ENCODE data around the gene KLHL11.

Gene KLHL11

GRCh38 chr17:41823141-41823524 is 42.1 kb downstream of the KLHL11 start:
- Mint-ChIP-seq H3K27me3 (peaks cover 15% of the 10 kb centered on the region), H3K27ac (ENCODE audit: low read depth) (no peak overlapping the region), H3K4me1 (no peaks in the 10 kb centered on the region), H3K4me3 (no peak overlapping the region), H3K36me3 (ENCODE audit: insufficient read depth) (peaks cover 11% of the 10 kb centered on the region), H3K9me3 (no peaks in the 10 kb centered on the region)
- no peak for DNase-seq (ENCODE audit: low spot score in 2 of 2)
- no peak for ATAC-seq (replicated peaks; ENCODE audit: extremely low read depth, poor library complexity, severe bottlenecking)

GRCh38 chr17:41822216-41823140 is 42.7 kb downstream of the KLHL11 start:
- peaks cover 10% of the 10 kb centered on the region for H3K36me3 Mint-ChIP-seq (ENCODE audit: insufficient read depth)
- H3K4me3 Mint-ChIP-seq: no peak overlapping the region
- H3K9me3 Mint-ChIP-seq: no peaks in the 10 kb centered on the region
- no peak for ATAC-seq (replicated peaks; ENCODE audit: extremely low read depth, poor library complexity, severe bottlenecking)
- H3K27ac Mint-ChIP-seq (ENCODE audit: low read depth): no peak overlapping the region
- DNase-seq (ENCODE audit: low spot score in 2 of 2): no peak
- no peaks in the 10 kb centered on the region for H3K4me1 Mint-ChIP-seq
- peaks cover 19% of the 10 kb centered on the region for H3K27me3 Mint-ChIP-seq

- no peak for DNase-seq (ENCODE audit: low spot score in 2 of 2)
- peaks cover 19% of the 10 kb centered on the region for H3K27me3 Mint-ChIP-seq
Observed at GRCh38 chr17:41821776-41822175, 43.4 kb downstream of the KLHL11 start.

GRCh38 chr17:41818024-41818423 is 47.2 kb downstream of the KLHL11 start:
- H3K36me3 Mint-ChIP-seq (ENCODE audit: insufficient read depth): no peaks in the 10 kb centered on the region
- ATAC-seq (replicated peaks; ENCODE audit: extremely low read depth, poor library complexity, severe bottlenecking) (no peak), DNase-seq (ENCODE audit: low spot score in 2 of 2) (no peak)
- H3K4me1 Mint-ChIP-seq: peaks cover 5% of the 10 kb centered on the region
- H3K9me3 Mint-ChIP-seq: no peaks in the 10 kb centered on the region
- peaks cover 19% of the 10 kb centered on the region for H3K27me3 Mint-ChIP-seq
- H3K27ac Mint-ChIP-seq (ENCODE audit: low read depth): no peak overlapping the region
- no peak overlapping the region for H3K4me3 Mint-ChIP-seq

More at GRCh38 chr17:41821776-41822175, 43.4 kb downstream of the KLHL11 start:
- H3K4me1 Mint-ChIP-seq: no peaks in the 10 kb centered on the region
- peaks cover 8% of the 10 kb centered on the region for H3K36me3 Mint-ChIP-seq (ENCODE audit: insufficient read depth)
- H3K9me3 Mint-ChIP-seq: no peaks in the 10 kb centered on the region
- no peak overlapping the region for H3K27ac Mint-ChIP-seq (ENCODE audit: low read depth)
- no peak for ATAC-seq (replicated peaks; ENCODE audit: extremely low read depth, poor library complexity, severe bottlenecking)
- no peak overlapping the region for H3K4me3 Mint-ChIP-seq

GRCh38 chr17:41816637-41817320 is 48.4 kb downstream of the KLHL11 start:
- DNase-seq (ENCODE audit: low spot score in 2 of 2) (no peak), ATAC-seq (replicated peaks; ENCODE audit: extremely low read depth, poor library complexity, severe bottlenecking) (no peak)
- Mint-ChIP-seq H3K9me3 (no peaks in the 10 kb centered on the region), H3K36me3 (ENCODE audit: insufficient read depth) (peaks cover 4% of the 10 kb centered on the region), H3K27ac (ENCODE audit: low read depth) (no peak overlapping the region), H3K4me3 (no peak overlapping the region), H3K4me1 (peaks cover 12% of the 10 kb centered on the region), H3K27me3 (peaks cover 19% of the 10 kb centered on the region)

- peaks cover 9% of the 10 kb centered on the region for H3K27me3 Mint-ChIP-seq
Observed at GRCh38 chr17:41814195-41814594, 51.0 kb downstream of the KLHL11 start.

GRCh38 chr17:41813699-41814124 is 51.5 kb downstream of the KLHL11 start:
- no peak for DNase-seq (ENCODE audit: low spot score in 2 of 2)
- Mint-ChIP-seq H3K4me3 (peak overlapping the region; percentile 98), H3K27ac (ENCODE audit: low read depth) (peak overlapping the region; percentile 36)

More at GRCh38 chr17:41814195-41814594, 51.0 kb downstream of the KLHL11 start:
- DNase-seq (ENCODE audit: low spot score in 2 of 2) (no peak), ATAC-seq (replicated peaks; ENCODE audit: extremely low read depth, poor library complexity, severe bottlenecking) (no peak)
- H3K4me1 Mint-ChIP-seq: peaks cover 29% of the 10 kb centered on the region
- H3K36me3 Mint-ChIP-seq (ENCODE audit: insufficient read depth): peaks cover 8% of the 10 kb centered on the region
- H3K9me3 Mint-ChIP-seq: no peaks in the 10 kb centered on the region
- H3K4me3 Mint-ChIP-seq: peak overlapping the region; percentile 38
- no peak overlapping the region for H3K27ac Mint-ChIP-seq (ENCODE audit: low read depth)

GRCh38 chr17:41813152-41813680 is 52.0 kb downstream of the KLHL11 start:
- Mint-ChIP-seq H3K36me3 (ENCODE audit: insufficient read depth) (peaks cover 8% of the 10 kb centered on the region), H3K4me3 (peak overlapping the region; percentile 98), H3K27me3 (peaks cover 4% of the 10 kb centered on the region), H3K27ac (ENCODE audit: low read depth) (peak overlapping the region; percentile 36), H3K9me3 (no peaks in the 10 kb centered on the region), H3K4me1 (peaks cover 29% of the 10 kb centered on the region)
- ATAC-seq (replicated peaks; ENCODE audit: extremely low read depth, poor library complexity, severe bottlenecking) (no peak), DNase-seq (ENCODE audit: low spot score in 2 of 2) (no peak)

More at GRCh38 chr17:41813699-41814124, 51.5 kb downstream of the KLHL11 start:
- no peak for ATAC-seq (replicated peaks; ENCODE audit: extremely low read depth, poor library complexity, severe bottlenecking)
- Mint-ChIP-seq H3K4me1 (peaks cover 29% of the 10 kb centered on the region), H3K27me3 (peaks cover 9% of the 10 kb centered on the region), H3K9me3 (no peaks in the 10 kb centered on the region), H3K36me3 (ENCODE audit: insufficient read depth) (peaks cover 8% of the 10 kb centered on the region)

- H3K9me3 Mint-ChIP-seq: no peaks in the 10 kb centered on the region
- ATAC-seq (replicated peaks; ENCODE audit: extremely low read depth, poor library complexity, severe bottlenecking) (peak; percentile 22), DNase-seq (ENCODE audit: low spot score in 2 of 2) (peak; percentile 23 to 26)
- peaks cover 8% of the 10 kb centered on the region for H3K36me3 Mint-ChIP-seq (ENCODE audit: insufficient read depth)
- peak within 1 kb of the TSS; percentile 98 for H3K4me3 Mint-ChIP-seq
- peaks cover 29% of the 10 kb centered on the region for H3K4me1 Mint-ChIP-seq
- no peaks in the 10 kb centered on the region for H3K27me3 Mint-ChIP-seq
- peak within 1 kb of the TSS; percentile 36 for H3K27ac Mint-ChIP-seq (ENCODE audit: low read depth)
Observed at GRCh38 chr17:41812381-41813151, 52.7 kb downstream of the KLHL11 start, which contains the start of gene FKBP10. TSS of gene FKBP10 (plus strand) at chr17:41813004. CDS start at chr17:41813035, 31 bp downstream.

- peak; percentile 63 to 64 for DNase-seq (ENCODE audit: low spot score in 2 of 2)
- Mint-ChIP-seq H3K4me3 (peak within 1 kb of the TSS; percentile 98), H3K9me3 (no peaks in the 10 kb centered on the region), H3K27me3 (no peaks in the 10 kb centered on the region), H3K36me3 (ENCODE audit: insufficient read depth) (peaks cover 8% of the 10 kb centered on the region), H3K4me1 (peaks cover 29% of the 10 kb centered on the region), H3K27ac (ENCODE audit: low read depth) (no peak within 1 kb of the TSS)
- peak; percentile 91 for ATAC-seq (replicated peaks; ENCODE audit: extremely low read depth, poor library complexity, severe bottlenecking)
Observed at GRCh38 chr17:41811549-41812380, 53.5 kb downstream of the KLHL11 start, which contains the start of gene P3H4. TSS of gene P3H4 (minus strand) at chr17:41811949. CDS start at chr17:41811915, 34 bp downstream.
